GM21423 (cell line): Measurements from ENCODE around the gene BAHD1.

Source experiments
- ATAC-seq: cut with Tn5 transposase; IDR thresholded peaks from one replicate; pipeline ENCODE4 v1.9.1; 2021; ENCODE audit warnings: mild to moderate bottlenecking, moderate library complexity; ENCODE audit not compliant: unreplicated experiment

BAHD1 gene

DNA sequence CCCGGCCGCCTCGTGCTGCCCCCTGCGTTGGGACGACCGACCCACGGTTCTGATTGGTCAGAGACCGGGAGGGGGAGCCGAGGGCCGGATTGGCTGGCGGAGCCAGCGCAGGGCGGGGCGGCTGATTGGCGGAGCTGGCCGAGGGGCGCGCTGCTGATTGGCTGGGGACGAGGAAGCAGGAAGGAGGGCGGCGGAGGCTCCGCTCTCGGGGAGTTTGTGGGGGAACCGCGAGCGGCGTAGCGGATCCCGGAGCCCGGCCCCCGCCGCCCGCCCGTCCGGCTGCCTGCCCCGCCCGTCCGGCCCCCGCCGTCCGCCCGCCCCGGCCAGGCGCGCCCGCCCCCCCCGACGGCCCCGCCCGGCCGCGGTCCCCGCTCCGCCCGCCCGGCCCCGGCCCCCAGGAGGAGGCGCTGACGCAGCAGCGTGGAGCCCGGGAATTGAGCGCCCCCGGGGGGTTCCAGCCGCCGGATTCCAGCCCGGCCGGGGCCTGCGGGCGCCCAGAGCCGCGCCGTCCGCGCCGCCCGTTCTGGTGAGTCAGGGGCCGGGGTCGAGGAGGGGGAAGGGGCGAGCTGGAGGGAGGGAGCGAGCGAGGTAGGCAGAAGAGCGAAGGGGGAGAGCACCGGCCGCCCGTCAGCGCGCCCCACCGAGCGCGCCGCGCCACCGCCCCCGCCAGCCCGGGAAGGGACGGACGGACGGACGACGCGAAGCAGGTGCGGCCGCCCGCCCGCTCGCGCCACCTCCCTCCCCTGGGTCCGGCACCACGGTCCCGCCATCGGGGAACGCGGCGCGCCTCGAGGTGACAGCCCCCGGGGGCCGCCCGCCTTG, at the start of gene BAHD1:
BAHD1 (plus strand) TSS at position 211 of the 822 bp plus-strand sequence. CDS start 17,512 bp downstream, outside the sequence.
- peak; percentile 90 for ATAC-seq

DNA sequence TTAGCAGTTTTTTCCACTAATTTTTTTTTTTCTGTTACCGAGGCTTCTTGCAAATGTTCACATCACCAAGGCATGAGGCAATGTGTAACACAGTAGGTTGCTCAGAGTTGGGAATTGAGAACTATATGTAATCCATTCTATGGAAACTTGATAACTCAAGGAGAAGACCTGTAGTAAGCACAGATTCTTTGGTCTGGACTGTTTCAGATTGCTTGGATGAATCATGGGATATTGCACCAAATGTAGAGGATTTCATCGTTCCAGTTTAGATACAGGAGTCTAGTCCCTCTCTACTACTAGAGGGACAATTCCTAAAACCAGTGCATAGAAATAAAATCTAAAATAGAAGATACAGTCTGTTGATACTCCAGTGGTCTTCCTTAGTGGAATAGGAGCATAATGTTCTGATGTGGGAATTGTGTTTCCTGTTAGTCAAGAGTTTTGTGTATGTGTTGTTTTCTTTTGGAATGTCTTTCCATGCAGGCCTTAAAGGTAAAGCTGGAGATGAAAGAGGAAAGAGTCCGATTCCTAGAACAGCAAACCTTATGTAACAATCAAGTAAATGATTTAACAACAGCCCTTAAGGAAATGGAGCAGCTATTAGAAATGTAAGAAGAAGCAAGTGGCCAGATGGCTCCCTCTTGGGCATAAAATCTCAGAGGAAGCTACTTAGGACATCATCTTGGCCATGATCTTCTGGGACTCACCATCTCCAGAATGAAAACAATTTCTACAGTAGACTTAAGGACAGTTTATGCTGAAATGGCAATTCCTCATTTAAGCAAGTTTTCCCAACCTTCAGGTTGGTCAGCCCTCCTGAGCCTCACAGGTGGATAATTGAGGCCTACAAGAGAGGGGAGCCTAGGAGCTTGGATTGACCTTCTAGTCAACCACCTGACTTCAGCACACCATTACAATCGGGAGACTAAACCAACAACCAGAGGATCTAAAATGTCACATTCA, 47.5 kb upstream of the BAHD1 start:
- no peak for ATAC-seq

DNA sequence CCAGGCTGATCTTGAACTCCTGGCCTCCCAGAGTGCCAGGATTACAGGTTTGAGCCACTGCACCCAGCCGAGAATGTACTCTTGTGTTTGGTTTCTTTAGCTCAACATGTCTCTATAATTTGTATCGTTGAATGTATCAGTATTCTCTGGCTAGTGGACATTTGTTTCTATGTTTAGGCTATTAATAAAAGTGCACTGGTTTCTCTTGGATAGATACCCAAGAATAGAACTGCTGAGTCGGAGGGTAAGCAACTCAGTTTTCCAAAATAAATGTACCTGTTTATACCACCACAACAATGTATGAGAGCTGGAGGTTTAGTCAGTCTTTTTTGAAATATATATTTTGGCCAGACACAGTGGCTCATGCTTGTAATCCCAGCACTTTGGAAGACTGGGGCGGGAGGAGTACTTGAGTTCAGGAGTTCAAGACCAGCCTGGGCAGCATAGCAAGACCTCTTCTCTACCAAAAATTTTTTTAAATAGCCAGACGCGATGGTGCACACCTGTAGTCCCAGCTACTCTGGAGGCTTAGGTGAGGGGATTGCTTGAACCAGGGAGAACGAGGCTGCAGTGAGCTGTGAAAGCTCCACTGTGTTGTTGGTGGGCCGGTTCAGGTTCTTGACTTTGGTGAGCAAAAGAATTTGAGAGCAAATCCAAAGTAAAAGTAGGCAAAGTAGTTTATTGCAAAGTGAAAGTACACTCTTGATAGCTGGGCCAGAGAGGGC, 42.9 kb upstream of the BAHD1 start:
- ATAC-seq, result no peak

GRCh38 chr15:40398413-40398873, 42.3 kb upstream of the BAHD1 start:
- ATAC-seq, result peak; percentile 68

GRCh38 chr15:40399370-40399769, 41.4 kb upstream of the BAHD1 start:
- no peak for ATAC-seq

- peak; percentile 81 for ATAC-seq
Measured at GRCh38 chr15:40405501-40406381, 35.0 kb upstream of the BAHD1 start, which contains the start of gene IVD. TSS of gene IVD (plus strand) at chr15:40405795. CDS start at chr15:40405828, 33 bp downstream.

DNA sequence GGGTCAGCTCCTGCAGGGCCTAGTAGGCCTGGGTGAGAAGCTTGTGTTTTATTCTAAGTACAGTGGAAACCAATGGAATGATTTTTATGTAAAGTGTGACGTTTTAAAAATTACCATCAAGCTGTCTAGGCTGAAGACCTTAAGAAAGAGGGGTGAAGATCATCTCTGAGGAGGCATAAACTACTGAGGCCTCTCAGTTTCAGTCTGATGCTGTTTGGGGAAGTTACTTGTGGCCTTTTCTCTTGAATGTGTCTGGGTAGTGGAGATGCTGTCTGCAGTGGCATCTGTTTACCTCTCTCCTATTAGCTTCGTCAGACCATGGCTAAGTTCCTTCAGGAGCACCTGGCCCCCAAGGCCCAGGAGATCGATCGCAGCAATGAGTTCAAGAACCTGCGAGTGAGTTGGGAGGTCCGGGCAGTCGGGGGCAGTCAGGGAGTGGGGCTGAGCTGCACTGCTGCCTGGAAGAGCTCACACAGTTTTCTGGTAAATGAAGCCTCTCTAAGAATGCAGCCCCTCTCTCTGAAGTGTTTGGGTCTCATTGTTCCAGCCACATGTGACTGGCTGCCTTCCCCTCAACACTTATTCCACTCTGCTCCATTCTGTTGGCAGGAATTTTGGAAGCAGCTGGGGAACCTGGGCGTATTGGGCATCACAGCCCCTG, 33.3 kb upstream of the BAHD1 start:
- ATAC-seq, result peak; percentile 46

- no peak for ATAC-seq
Measured at GRCh38 chr15:40409366-40409765, 31.4 kb upstream of the BAHD1 start.

GRCh38 chr15:40410476-40410875, 30.3 kb upstream of the BAHD1 start:
- ATAC-seq, result no peak

DNA sequence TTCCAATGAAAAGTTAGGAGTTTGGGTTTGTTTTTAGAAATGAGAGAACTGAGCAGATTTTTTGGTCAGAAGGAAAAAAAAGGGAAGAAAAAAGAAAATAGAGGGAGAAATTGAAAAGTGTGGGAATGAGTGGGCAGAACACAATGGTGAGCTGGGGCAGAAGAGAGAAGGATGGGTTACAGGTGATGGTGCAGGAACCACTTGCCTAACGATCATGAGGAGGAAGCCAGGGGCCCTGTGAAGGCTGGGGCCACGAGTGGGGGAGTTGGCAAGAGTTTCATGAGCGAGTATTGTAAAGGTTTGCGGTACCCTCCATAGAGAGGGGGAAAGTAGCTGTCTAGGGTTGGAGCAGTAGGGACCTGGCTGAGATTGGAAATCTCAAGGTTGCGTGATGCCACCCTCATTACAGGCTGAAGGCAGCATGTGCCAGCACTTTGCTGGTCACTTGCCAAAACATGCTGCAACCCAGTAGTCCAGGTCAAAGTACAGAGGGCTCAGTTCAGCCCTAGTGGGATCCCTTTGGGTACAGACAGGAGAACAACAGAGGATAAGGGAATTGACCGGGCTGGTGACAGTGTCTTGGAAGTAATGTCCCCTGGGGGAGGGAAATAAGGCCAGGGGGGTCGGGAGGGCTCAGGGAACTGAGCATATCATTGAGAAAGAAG, 28.5 kb upstream of the BAHD1 start:
- no peak for ATAC-seq

DNA sequence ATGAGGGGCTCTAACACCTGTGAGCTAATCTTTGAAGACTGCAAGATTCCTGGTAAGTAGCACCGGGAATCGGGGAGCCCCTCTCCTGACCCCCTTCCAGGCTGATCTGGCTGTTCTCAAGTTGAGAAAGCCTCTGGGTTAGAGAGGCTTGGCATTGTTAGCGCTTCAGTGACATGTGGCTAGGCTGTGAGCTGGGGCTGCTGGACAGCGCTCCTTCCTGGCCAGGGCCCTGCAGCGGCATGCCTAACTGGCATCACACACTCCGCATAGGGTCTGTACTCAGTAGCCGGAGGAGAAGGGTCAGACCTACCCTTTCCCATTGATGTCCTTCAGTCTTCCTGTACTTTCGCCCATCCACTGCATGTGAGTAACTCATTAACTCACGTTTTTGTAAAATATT, 27.7 kb upstream of the BAHD1 start:
- no peak for ATAC-seq

DNA sequence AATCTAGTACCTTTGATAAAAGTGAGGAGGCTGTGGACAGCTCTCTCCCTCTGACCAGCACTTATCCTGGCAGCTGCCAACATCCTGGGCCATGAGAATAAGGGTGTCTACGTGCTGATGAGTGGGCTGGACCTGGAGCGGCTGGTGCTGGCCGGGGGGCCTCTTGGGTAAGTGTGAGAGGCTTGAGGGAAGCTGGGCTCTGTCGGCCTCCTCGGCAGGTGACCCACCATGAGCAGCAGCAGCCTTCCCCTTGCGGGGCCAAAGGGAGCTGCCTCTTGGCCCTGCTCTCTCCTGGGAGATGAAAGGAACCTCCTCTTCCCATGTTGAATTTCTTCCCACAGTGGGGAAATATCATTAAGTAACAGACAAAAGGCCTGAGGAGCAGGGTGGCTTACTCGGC, 25.9 kb upstream of the BAHD1 start:
- ATAC-seq, result no peak

DNA sequence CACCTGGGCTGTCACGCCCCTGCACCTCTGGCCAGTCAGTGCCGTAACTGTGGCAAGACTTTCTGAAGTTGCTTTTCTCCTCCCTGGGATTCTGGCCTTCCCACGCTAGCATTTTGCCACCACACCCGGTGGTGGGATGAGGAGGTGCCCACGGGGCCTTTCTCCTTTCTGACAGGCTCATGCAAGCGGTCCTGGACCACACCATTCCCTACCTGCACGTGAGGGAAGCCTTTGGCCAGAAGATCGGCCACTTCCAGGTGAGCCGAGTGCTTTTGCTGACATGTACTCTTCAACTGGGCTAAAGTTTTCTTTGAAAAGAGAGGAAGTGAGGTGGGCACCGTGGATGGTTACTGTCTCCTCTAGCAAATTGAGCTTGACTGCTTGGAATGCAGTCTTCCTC, 25.5 kb upstream of the BAHD1 start:
- ATAC-seq, result no peak

DNA sequence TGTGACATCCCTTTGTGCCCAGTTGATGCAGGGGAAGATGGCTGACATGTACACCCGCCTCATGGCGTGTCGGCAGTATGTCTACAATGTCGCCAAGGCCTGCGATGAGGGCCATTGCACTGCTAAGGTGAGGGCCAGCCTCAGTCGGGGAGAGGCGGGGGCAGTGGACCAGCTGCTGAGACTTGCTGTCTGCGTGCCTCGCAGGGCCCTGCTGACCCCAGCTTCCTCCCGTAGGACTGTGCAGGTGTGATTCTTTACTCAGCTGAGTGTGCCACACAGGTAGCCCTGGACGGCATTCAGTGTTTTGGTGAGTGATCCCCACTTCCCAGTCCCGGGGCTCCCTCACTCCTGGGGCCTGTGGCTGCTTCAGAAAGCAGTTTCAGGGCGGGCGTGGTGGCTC, 24.7 kb upstream of the BAHD1 start:
- ATAC-seq, result no peak

DNA sequence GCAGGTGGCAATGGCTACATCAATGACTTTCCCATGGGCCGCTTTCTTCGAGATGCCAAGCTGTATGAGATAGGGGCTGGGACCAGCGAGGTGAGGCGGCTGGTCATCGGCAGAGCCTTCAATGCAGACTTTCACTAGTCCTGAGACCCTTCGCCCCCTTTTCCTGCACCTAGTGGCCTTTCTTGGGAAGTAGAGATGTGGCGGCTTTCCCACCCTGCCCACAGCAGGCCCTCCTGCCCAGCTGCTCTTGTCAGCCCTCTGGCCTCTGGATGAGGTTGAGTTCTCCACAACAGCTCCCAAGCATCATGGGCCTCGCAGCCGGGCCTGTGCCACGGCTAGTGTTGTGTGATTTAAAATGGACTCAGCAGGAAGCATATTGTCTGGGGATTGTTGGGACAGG, 22.6 kb upstream of the BAHD1 start:
- no peak for ATAC-seq

- no peak for ATAC-seq
Measured at GRCh38 chr15:40420071-40420713, 20.6 kb upstream of the BAHD1 start.

- no peak for ATAC-seq
Measured at GRCh38 chr15:40420793-40421192, 20.0 kb upstream of the BAHD1 start.
